Heart left ventricle (tissue), 16 donors: ENCODE data around the gene ZNF792. TPM values are rescaled to one million over a fixed set of nuclear protein-coding genes. Genes with fewer than 3 reads are reported as not detected.
A peak's percentile ranks its signal among the peaks of the same experiment; 100 is the strongest.
"Not testable (repeated sequence)": the region's sequence is repeated elsewhere in the genome, so short reads cannot be mapped to it uniquely, and the experiment has no call there.

Experiments used
- ATAC-seq, 4 donors: fragments of 200-7000 bp; cut with Tn5 transposase; one replicate each; pipeline ENCODE4 v1.9.1; 2020 to 2022; ENCODE audit warnings: moderate library complexity in 4 of 4, mild to moderate bottlenecking in 3 of 4, moderate number of reproducible peaks in 1 of 4
- DNase-seq, 5 donors: peaks; one replicate each; pipeline ENCODE4 v3.0.0-alpha.2; 2020
- H3K27ac ChIP-seq, 12 donors: fragments of 200-600 bp; sonication (generic) in 4 of 12; one replicate each; pipeline versions ENCODE4 v1.5.0 to v1.8.0; 2016 to 2022; ENCODE audit warnings: mild to moderate bottlenecking in 2 of 12
- H3K27me3 ChIP-seq, 9 donors: fragments of 200-600 bp; sonication (generic) in 2 of 9; one replicate each; pipeline versions ENCODE4 v1.5.1 to v1.8.0; 2016 to 2022; ENCODE audit warnings: mild to moderate bottlenecking in 3 of 9
- H3K36me3 ChIP-seq, 9 donors: fragments of 200-600 bp; sonication (generic) in 2 of 9; one replicate each; pipeline versions ENCODE4 v1.5.0 to v1.8.0; 2018 to 2022; ENCODE audit warnings: mild to moderate bottlenecking in 2 of 9
- H3K4me1 ChIP-seq, 12 donors: fragments of 200-600 bp; sonication (generic) in 4 of 12; one replicate each; pipeline versions ENCODE4 v1.5.0 to v1.8.0; 2016 to 2022; ENCODE audit warnings: mild to moderate bottlenecking in 3 of 12
- H3K4me3 ChIP-seq, 12 donors: fragments of 200-600 bp; sonication (generic) in 4 of 12; one replicate each; pipeline versions ENCODE4 v1.5.0 to v1.8.0; 2017 to 2022; ENCODE audit warnings: mild to moderate bottlenecking in 9 of 12, moderate library complexity in 4 of 12
- H3K9me3 ChIP-seq, 12 donors: fragments of 200-600 bp; sonication (generic) in 4 of 12; one replicate each; pipeline versions ENCODE4 v1.5.0 to v1.8.0; 2016 to 2022; ENCODE audit warnings: mild to moderate bottlenecking in 1 of 12
- POLR2A ChIP-seq, 2 donors: fragments of 450-650 bp; IDR thresholded peaks; one replicate each; pipeline ENCODE4 v1.6.1; 2017; ENCODE audit warnings: antibody characterized with exemption in 2 of 2, mild to moderate bottlenecking in 2 of 2, moderate library complexity in 2 of 2
- WGBS, 4 donors: extraction: QIAGEN DNeasy Blood & Tissue Kit in 2 of 4; methylation state at CpG; one replicate each; pipeline versions ENCODE4 v1.1.5 to v1.1.7; 2013 to 2018; 5-methylcytosine and 5-hydroxymethylcytosine counted together
- intact Hi-C, 10 donors: fragments of 100-400 bp; cut with DNase I; formaldehyde crosslinking; loops; one replicate each; pipeline versions ENCODE4 v1.11.1 to v1.14.2; 2022
- polyA plus RNA-seq, 2 donors: library from polyadenylated mRNA; stranded (reverse); fragments of 200-250 nt; gene quantifications; one replicate each; pipeline ENCODE4 v1.2.3, GENCODE V29; 2013
- total RNA-seq, 9 donors: library from RNA; depleted of rRNA in 2 of 9; stranded (reverse); fragments of >200 nt in 2 of 9; fragmentation: NEBNext Ultra II Directional in 3 of 9; extraction: Animal tissue kit (Norgen Biotek cat#: 25700) in 3 of 9; gene quantifications; one replicate each; pipeline versions ENCODE4 v1.1.0 to v1.2.4, GENCODE V29; 2016 to 2023
- TF ChIP-seq, protein P1 (sequence below), 12 donors: fragments of 200-600 bp; sonication (generic) in 4 of 12; IDR thresholded peaks; one replicate each; pipeline versions ENCODE4 v1.5.0 to v1.8.0; 2018 to 2022; ENCODE audit warnings: antibody characterized with exemption in 12 of 12, mild to moderate bottlenecking in 5 of 12
- donor health status: ischemic (EF 13 %, LVEDD 7.1; RV severe dilation, severe dysfunction).
- donor health status: healthy with polysubstance abuse.
- donor health status: DM: no; HTN: yes; CAD: no.
- donor health status: DM: no; HTN: no; CAD: no.
- donor health status: ischemic (EF 25% LVEDD 6.9; RV normal size, moderate dysfunction).
- donor health status: ischemic (EF 25% LVEDD 5.7; RV mildly dilated, moderate dysfunction).
- donor health status: healthy.
- donor health status: DM: yes; HTN: yes; CAD: no.
- donor health status: ischemic (EF 35%, LVEDD 5.7; RV mildly dilated, moderate dysfunction).
- donor health status: nonischemic (EF 11% LVEDD 7.7; RV severe dilation, severe dysfunction).
- donor health status: DM: yes; HTN: yes; CAD: no.
- donor health status: PGD.
- donor health status: ischemic (EF 29% LVEDD 5.4; RV normal size, mild dysfunction).
- donor health status: nonischemic (EF 23%, LVEDD 6.1; RV moderate dilation, normal function).

The ZNF792 gene
- total and polyA plus RNA-seq, 11 donors = 1.3 to 8.2 (median 4.1) TPM

DNA sequence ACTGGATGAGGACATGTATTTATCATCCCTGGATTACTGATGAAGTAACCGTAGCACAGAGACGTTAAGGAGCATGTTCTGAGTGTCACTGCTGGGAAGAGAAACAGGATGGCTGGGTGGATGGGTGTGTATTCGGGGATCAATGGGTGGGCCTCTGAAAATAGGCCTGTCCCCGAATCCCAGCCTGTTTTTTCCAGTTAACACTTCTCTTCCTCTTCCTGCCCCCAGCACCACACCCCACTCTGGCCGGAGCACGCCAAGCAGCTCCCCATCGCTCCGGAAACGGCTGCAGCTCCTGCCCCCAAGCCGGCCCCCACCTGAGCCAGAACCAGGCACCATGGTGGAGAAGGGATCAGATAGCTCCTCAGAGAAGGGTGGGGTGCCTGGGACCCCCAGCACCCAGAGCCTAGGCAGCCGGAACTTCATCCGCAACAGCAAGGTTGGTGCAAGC, 44.9 kb upstream of the ZNF792 start:
- Histone ChIP-seq H3K4me1 (peaks cover 0 to 62% (median 32%) of the 10 kb centered on the region in 12 donors), H3K9me3 (no peaks in the 10 kb centered on the region), H3K36me3 (peaks cover 0 to 58% (median 40%) of the 10 kb centered on the region in 9 donors), H3K27me3 (no peaks in the 10 kb centered on the region), H3K4me3 (no peak overlapping the region), H3K27ac (peak overlapping the region; percentile 48 to 81 (median 70))
- peak; percentile 45 to 77 (median 58) for ATAC-seq
- WGBS, 4 donors = 67 to 79% (median 72%) methylated on average over 12 of the region's 12 CpGs
- DNase-seq = peak in 3 of 5 donors; percentile 62 to 75 (median 67)
- intact Hi-C loops = no loop called here
- TF ChIP-seq, protein P1, sequence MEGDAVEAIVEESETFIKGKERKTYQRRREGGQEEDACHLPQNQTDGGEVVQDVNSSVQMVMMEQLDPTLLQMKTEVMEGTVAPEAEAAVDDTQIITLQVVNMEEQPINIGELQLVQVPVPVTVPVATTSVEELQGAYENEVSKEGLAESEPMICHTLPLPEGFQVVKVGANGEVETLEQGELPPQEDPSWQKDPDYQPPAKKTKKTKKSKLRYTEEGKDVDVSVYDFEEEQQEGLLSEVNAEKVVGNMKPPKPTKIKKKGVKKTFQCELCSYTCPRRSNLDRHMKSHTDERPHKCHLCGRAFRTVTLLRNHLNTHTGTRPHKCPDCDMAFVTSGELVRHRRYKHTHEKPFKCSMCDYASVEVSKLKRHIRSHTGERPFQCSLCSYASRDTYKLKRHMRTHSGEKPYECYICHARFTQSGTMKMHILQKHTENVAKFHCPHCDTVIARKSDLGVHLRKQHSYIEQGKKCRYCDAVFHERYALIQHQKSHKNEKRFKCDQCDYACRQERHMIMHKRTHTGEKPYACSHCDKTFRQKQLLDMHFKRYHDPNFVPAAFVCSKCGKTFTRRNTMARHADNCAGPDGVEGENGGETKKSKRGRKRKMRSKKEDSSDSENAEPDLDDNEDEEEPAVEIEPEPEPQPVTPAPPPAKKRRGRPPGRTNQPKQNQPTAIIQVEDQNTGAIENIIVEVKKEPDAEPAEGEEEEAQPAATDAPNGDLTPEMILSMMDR (IDR thresholded peaks at IDR 0.05) = no peak

GRCh38 chr19:35007427-35007826, 43.4 kb upstream of the ZNF792 start:
- ATAC-seq, H3K27ac ChIP-seq, H3K9me3 ChIP-seq, H3K27me3 ChIP-seq, H3K4me3 ChIP-seq, intact Hi-C loops, DNase-seq: not testable (repeated sequence)
- WGBS, 4 donors = 96 to 99% (median 98%) methylated on average over 8 of the region's 8 CpGs
- peaks cover 0 to 51% (median 41%) of the 10 kb centered on the region in 9 donors for H3K36me3 ChIP-seq
- peaks cover 0 to 65% (median 30%) of the 10 kb centered on the region in 12 donors for H3K4me1 ChIP-seq

- intact Hi-C loops = no loop called here
- DNase-seq (peak in 1 of 5 donors; percentile 12), ATAC-seq (no peak)
- 89 to 98% (median 96%) methylated on average over 5 of the region's 5 CpGs for WGBS, 4 donors
- Histone ChIP-seq H3K9me3 (no peaks in the 10 kb centered on the region), H3K27me3 (no peaks in the 10 kb centered on the region), H3K27ac (peak overlapping the region in 2 of 12 donors; percentile 30 to 38), H3K4me1 (peaks cover 0 to 65% (median 33%) of the 10 kb centered on the region in 12 donors), H3K4me3 (no peak overlapping the region), H3K36me3 (peaks cover 0 to 51% (median 40%) of the 10 kb centered on the region in 9 donors)
- TF ChIP-seq POLR2A (IDR thresholded peaks at IDR 0.05) = no peak
- TF ChIP-seq, protein P1 (IDR thresholded peaks at IDR 0.05) = no peak
Measured at GRCh38 chr19:35006999-35007365, 43.0 kb upstream of the ZNF792 start.

GRCh38 chr19:35006342-35006998, 42.4 kb upstream of the ZNF792 start:
- DNase-seq = peak in 1 of 5 donors; percentile 9
- peak overlapping the region in 6 of 12 donors; percentile 16 to 38 (median 30) for H3K27ac ChIP-seq
- H3K36me3 ChIP-seq = peaks cover 0 to 48% (median 35%) of the 10 kb centered on the region in 9 donors
- H3K4me3 ChIP-seq = no peak overlapping the region
- no peaks in the 10 kb centered on the region for H3K9me3 ChIP-seq
- intact Hi-C loops = no loop called here
- H3K27me3 ChIP-seq = no peaks in the 10 kb centered on the region
- no peak for ATAC-seq
- no peak for TF ChIP-seq POLR2A (IDR thresholded peaks at IDR 0.05)
- TF ChIP-seq, protein P1 (IDR thresholded peaks at IDR 0.05) = no peak
- peaks cover 0 to 66% (median 38%) of the 10 kb centered on the region in 12 donors for H3K4me1 ChIP-seq
- 70 to 77% (median 75%) methylated on average over 15 of the region's 15 CpGs for WGBS, 4 donors

DNA sequence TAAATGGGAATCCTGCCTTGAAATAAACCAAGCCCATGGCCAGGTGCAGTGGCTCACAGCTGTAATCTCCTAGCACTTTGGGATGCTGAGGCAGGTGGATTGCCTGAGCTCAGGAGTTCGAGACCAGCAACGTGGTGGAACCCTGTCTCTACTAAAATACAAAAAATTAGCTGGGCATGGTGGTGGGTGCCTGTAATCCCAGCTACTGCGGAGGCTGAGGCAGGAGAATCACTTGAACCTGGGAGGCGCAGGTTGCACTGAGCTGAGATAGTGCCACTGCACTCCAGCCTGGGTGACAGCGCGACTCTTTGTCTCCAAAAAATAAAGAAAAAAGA, 41.9 kb upstream of the ZNF792 start:
- peak overlapping the region in 6 of 12 donors; percentile 17 to 49 (median 32) for H3K27ac ChIP-seq
- intact Hi-C loops, ATAC-seq, H3K9me3 ChIP-seq, H3K27me3 ChIP-seq, H3K4me3 ChIP-seq, DNase-seq: not testable (repeated sequence)
- WGBS, 4 donors = 94 to 98% (median 95%) methylated on average over 6 of the region's 6 CpGs
- H3K4me1 ChIP-seq = peaks cover 0 to 71% (median 43%) of the 10 kb centered on the region in 12 donors
- H3K36me3 ChIP-seq = peaks cover 0 to 43% (median 31%) of the 10 kb centered on the region in 9 donors
